GM10266 (cell line): Measurements from ENCODE around the gene ASPG.

Experiments used
- DNase-seq: peaks from one replicate; pipeline ENCODE4 v3.0.0; 2012; ENCODE audit errors: extremely low spot score
- CTCF ChIP-seq: IDR thresholded peaks from 2 replicates; pipeline ENCODE4 v1.5.1; 2012; ENCODE audit warnings: mild to moderate bottlenecking, low read depth; ENCODE audit not compliant: control insufficient read depth, insufficient read depth; ENCODE audit errors: missing control alignments

The ASPG gene

GRCh38 chr14:104064003-104064402 is 21.5 kb upstream of the ASPG start:
- DNase-seq: no peak
- no peak for TF ChIP-seq CTCF

GRCh38 chr14:104066279-104066678 is 19.2 kb upstream of the ASPG start:
- no peak for DNase-seq
- no peak for TF ChIP-seq CTCF

DNA sequence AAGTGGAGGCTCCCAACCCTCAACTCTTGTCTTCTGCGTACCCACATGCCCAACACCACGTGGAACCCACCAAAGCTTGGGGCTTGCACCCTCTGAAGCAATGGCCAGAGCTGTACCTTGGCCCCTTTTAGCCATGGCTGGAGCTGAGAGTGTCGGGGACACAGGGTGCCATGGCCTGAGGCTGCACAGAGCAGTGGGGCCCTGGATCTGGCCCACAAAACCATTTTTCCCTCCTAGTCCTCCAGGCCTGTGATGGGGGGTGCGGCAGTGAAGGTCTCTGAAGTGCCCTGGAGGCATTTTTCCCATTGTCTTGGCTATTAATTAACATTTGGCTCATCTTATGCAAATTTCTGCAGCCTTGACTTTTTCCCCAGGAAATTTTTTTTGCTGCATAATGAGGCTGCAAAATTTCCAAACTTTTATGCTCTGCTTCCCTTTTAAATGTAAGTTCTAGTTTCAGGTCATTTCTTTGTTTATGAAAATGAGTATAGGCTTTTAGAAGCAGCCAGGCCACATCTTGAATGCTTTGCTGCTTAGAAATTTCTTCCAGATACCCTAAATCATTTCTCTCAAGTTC is 18.7 kb upstream of the ASPG start:
- no peak for DNase-seq

DNA sequence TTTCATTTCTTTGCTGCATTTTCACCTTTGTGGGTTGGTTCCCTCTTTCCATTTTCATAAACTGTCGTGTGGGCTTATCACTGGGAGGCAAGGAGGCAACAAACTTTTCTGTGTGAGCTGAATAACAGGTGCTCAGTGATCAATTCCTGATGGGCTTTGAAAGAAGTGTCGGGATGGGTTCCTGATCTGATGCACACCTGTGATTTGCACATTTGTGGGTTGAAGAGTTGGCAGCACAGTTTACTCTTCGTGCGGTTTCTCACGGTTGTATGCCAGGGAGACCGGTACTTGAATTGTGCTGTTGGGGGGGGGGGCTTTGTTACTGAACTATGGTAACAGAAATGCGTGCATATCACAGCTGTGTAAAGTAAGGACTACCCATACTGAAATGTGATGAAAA is 16.0 kb upstream of the ASPG start:
- no peak for TF ChIP-seq CTCF
- no peak for DNase-seq

More for the DNA sequence above, 18.7 kb upstream of the ASPG start:
- TF ChIP-seq CTCF: no peak

DNA sequence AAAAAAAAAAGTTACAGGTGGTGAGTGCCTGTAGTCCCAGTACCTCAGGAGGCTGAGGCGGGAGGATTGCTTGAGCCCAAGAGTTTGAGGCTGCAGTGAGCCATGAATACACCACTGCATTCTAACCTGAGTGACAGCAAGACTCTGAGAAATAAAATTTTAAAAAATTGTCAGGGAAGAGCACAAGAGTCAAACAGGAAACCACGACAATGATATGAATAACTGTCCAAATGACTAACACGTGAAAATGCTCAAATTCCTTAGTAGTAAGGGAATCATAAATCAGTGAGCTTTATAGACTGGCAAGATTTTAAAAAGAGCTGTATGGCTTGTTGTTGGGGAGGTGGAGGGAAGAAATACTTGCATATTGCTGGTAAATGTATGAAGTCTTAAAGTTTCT is 12.9 kb upstream of the ASPG start:
- DNase-seq: no peak

DNA sequence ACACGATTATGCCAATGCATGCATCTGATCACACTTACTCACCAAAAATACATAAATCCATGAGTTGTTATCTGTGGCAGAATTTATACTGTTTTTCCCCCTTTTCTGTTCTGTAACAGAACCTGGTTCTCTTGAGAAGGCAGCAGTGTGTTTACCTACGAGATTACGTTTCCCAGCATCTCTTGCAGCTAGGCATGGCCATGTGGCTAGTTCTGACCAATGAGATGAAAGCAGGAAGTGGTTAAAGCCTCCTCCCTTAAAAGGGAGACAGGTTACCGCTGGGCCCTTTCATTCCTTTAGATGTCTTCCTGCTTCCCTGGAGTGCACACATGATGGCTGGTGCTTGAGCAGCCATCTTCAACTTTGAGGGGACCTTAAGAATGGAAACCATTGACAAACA is 11.7 kb upstream of the ASPG start:
- no peak for TF ChIP-seq CTCF
- no peak for DNase-seq

More for the DNA sequence above, 12.9 kb upstream of the ASPG start:
- no peak for TF ChIP-seq CTCF

GRCh38 chr14:104075530-104076151 is 9.9 kb upstream of the ASPG start:
- no peak for DNase-seq
- TF ChIP-seq CTCF: peak; percentile 36
